AG04449 (cell line): ENCODE measurements around the gene NEU1.

Experiments
- CTCF ChIA-PET: fragments of 350-600 bp; formaldehyde crosslinking; extraction: SDS; loops from one replicate; lab custom pipeline; 2021; ENCODE audit warnings: antibody characterized with exemption; lab: Yijun Ruan, JAX
- POLR2A ChIA-PET: fragments of 400-600, 350-600 bp; formaldehyde crosslinking; extraction: SDS; loops from one replicate; lab custom pipeline; 2020; ENCODE audit warnings: antibody characterized with exemption, inconsistent platforms; lab: Yijun Ruan, JAX
- DNase-seq: peaks from one replicate; pipeline ENCODE4 v3.0.0-alpha.2; 2010; ENCODE audit warnings: low read depth, low spot score
- H3K4me3 ChIP-seq: 2 replicates; pipeline ENCODE4 v1.5.1; 2011; ENCODE audit warnings: low read depth, mild to moderate bottlenecking, control low read depth, low read length
- CTCF ChIP-seq: IDR thresholded peaks from one replicate; pipeline ENCODE4 v1.5.1; 2011; ENCODE audit warnings: mild to moderate bottlenecking, moderate library complexity, low read length, control low read depth, inconsistent platforms; ENCODE audit not compliant: insufficient read depth; ENCODE audit errors: missing control alignments

The NEU1 gene

GRCh38 chr6:31876357-31876756 lies 13.7 kb upstream of the NEU1 start:
- no peak for TF ChIP-seq CTCF
- POLR2A ChIA-PET: no interaction called here
- no peak for DNase-seq
- H3K4me3 ChIP-seq: no peak overlapping the region
- CTCF ChIA-PET: interaction anchor here (0.9 to 4.3 kb wide), 5 partner anchors 8 to 330 kb away, joined by 3 to 44 read pairs (median 6); partner anchors contain the start of gene ATP6V1G2

DNA sequence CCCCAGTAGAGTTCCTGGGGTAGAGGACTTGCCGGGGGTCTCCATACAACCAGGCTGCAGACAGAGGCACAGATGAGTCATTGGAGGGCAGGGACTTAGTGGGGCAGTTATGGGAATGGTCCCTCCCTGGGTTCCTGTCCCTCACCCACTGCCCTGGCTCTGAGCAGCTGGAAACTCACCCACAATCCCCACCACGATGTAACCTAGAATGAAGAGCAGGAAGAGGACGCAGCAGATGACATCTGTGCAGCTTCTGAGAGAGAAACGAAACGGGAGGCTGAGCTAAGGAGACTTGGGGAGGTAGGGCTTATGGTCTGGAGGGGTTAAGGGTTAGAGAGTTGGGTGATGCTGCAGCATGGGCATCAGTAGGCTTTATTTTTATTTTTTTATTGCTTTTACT lies 13.3 kb upstream of the NEU1 start:
- CTCF ChIA-PET: interaction anchor here (0.7 to 4.3 kb wide), 6 partner anchors 9 to 330 kb away, joined by 3 to 44 read pairs (median 5); partner anchors contain the start of gene ATP6V1G2
- H3K4me3 ChIP-seq: no peak overlapping the region
- POLR2A ChIA-PET: no interaction called here
- no peak for DNase-seq
- TF ChIP-seq CTCF: no peak

GRCh38 chr6:31874836-31875572 lies 12.4 kb upstream of the NEU1 start:
- ChIA-PET POLR2A (no interaction called here), CTCF (interaction anchor here (0.7 to 4.3 kb wide), 6 partner anchors 9 to 329 kb away, joined by 3 to 44 read pairs (median 6); partner anchors contain the start of gene ATP6V1G2)
- no peak overlapping the region for H3K4me3 ChIP-seq
- no peak for TF ChIP-seq CTCF
- peak; percentile 21 for DNase-seq

DNA sequence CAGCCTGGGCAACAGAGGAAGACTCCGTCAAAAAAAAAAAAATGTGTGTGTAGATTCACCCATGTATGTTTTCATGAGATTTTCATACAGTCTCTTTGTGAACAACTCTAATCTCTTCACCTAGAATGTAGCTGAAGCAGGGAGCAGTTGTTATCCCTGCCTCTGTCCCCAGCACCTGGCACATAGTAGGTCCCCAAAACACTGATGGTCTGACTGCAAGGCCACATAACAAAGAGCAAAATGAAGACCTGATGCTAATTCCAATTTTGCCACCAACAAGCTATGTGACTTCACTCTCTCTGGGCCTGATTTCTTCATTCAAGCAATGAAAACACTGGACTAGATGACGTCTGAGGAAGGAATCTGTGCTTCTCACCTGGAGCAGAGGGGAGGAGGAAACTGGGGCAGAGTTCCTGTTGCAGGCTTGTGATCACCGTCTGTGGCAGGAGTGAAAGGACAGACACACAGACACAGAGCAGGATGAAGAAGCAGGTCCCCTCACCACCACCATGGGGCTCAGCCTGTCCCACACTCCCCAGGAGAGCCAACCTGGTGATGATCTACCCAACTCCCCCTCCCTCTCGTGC lies 11.6 kb upstream of the NEU1 start:
- TF ChIP-seq CTCF: no peak
- no peak for DNase-seq
- no peak overlapping the region for H3K4me3 ChIP-seq
- ChIA-PET CTCF (interaction anchor here (0.7 to 4.3 kb wide), 3 partner anchors 15 to 193 kb away, joined by 3 to 44 read pairs (median 5); partner anchors contain the start of gene LY6G5C), POLR2A (no interaction called here)

DNA sequence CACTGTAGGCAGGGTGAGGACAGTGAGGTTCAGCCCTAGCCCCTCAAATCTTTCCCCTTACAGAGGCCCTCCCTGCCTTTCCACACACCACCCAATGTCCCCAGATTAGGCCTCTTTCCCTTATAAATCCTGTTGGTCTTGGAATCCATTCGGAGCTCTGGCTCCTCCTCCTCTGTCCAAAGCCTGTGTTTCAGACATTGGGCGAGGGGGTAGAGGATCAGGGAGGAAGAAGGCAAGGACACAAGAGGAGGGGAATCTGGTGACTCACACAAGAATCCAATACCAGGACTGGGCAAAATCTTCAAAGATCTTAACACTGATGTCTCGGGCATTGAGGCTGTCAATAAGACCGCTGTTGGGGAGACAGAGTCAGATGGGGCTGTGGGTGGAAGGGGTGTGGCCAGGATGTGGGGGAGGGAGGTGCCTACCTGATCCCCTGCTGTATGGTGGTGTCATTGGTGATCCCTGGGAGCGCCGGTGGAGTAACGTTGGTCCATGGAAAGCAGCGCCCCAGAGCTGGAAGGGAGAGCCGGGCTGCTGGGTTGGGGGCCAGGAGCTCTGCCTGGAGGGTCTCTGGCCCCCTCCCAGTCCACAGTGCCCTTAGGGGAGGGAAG lies 8.5 kb upstream of the NEU1 start:
- POLR2A ChIA-PET: no interaction called here
- CTCF ChIA-PET: interaction anchor here (0.6 to 1.9 kb wide), 3 partner anchors 17 to 320 kb away, joined by 3 to 7 read pairs (median 3); no protein-coding TSS in a partner anchor
- no peak for DNase-seq
- no peak overlapping the region for H3K4me3 ChIP-seq
- TF ChIP-seq CTCF: no peak
